GM04503 (cell line): ENCODE measurements around the gene ZNF697.
"Not testable (repeated sequence)": the region's sequence is repeated elsewhere in the genome, so short reads cannot be mapped to it uniquely, and the experiment has no call there.

ENCODE experiments used
- DNase-seq: peaks from one replicate; pipeline ENCODE4 v3.0.0-alpha.2; 2012; ENCODE audit warnings: low read depth

Gene ZNF697

DNA sequence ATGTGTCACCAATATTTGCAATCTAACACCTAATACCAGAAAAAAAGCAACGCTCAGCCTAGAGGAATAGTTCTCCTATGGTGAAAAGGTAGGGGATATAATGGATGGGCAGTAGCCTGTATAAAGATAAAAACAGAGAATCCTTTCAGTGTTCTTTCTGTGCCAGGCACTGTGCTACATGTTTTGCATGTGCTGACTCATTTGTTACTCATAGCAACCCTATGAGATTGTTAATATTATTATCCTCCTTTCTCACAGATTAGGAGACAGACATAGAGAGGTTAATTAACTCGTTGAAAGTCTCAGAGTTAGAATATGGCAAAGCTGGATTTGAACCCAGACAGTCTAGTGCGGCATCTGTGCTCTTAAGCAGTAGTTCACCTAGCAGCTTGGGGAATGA is 45.3 kb downstream of the ZNF697 start:
- DNase-seq, result not testable (repeated sequence)

GRCh38 chr1:119602169-119602568 is 45.9 kb downstream of the ZNF697 start:
- DNase-seq, result no peak

- DNase-seq, result no peak
Measured at GRCh38 chr1:119600976-119601375, 47.1 kb downstream of the ZNF697 start.

GRCh38 chr1:119600561-119600960 is 47.5 kb downstream of the ZNF697 start:
- DNase-seq, result no peak

GRCh38 chr1:119595606-119596005 is 52.5 kb downstream of the ZNF697 start:
- DNase-seq, result no peak

DNA sequence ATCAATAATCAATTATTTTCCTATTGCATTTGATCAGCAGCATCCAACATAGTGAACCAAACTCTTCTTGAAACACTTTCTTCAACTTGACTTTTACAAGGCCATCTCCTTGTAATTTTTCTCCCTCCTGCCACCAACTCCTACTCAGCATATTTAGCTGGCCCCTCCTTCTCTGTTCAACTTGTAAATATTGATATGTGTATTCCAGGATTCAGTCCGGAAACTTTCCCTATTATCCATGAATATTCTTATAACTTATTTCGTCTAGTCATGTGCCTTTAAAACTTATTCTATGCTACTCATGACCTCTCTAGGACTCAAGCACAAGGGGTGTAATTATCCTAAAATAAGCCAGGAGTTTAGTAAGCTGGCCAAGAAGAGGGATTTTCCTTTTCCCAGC is 52.9 kb downstream of the ZNF697 start:
- DNase-seq, result no peak

GRCh38 chr1:119594376-119594775 is 53.7 kb downstream of the ZNF697 start:
- DNase-seq, result peak; percentile 49

- DNase-seq, result no peak
Measured at GRCh38 chr1:119593805-119594204, 54.3 kb downstream of the ZNF697 start.

DNA sequence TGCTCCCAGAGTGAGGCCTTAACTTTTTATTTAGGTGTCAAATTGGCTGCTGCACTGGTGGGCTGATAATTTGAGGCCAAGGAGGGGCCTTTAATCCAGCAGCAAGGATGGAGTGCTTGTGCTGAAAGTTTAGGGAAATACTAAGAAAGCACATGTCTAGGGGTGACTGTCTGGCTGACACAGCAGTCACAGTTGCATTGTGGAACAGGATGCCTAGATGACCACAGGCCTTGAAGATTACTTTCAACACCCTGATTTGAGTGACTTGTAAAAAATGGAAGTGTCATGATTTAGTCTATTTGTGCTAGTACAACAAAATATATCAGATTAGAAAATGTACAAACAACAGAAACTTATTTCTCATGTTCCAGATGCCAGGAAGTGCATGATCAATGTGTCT is 57.7 kb downstream of the ZNF697 start:
- no peak for DNase-seq

GRCh38 chr1:119588621-119589020 is 59.4 kb downstream of the ZNF697 start:
- no peak for DNase-seq

GRCh38 chr1:119587341-119587740 is 60.7 kb downstream of the ZNF697 start:
- DNase-seq, result no peak

DNA sequence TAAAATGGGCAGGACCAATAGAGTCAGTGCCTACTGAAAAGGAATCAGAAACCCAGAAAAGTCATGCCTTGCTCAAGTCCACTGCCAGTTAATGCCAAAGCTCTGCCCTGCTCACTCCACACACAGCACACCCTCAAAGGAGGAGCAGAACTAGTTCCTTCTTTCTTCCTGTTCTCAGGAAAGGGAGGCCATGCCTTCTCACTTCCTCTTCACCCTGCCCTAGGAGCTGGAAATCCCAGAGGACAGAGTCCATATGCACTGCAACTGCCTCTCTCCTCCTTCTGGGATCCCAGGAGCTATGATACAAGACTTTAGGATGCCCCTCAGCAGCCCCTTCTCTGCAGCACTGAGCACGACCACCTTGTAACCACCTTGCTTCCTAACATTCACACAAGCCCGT is 62.3 kb downstream of the ZNF697 start:
- DNase-seq, result not testable (repeated sequence)

DNA sequence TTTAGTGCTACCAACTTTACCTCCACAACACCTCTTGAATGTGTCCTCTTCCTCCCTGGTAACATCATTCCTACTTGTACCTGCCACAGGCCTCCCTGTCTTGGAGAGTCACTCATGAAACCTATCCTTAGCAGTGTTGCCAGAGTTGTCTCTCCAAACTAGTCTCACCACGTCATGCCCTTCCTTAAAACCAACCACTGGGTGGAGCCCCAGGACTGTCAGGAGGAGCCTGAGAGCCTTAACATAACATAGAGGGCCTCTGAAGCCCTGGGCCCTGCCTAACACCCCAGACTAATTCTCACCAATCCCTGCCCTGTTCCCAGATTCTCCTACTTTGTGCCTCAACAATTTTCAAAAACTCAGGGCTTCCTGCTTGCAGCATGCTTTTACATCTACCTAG is 65.3 kb downstream of the ZNF697 start:
- no peak for DNase-seq

GRCh38 chr1:119581076-119581475 is 67.0 kb downstream of the ZNF697 start:
- DNase-seq, result not testable (repeated sequence)

DNA sequence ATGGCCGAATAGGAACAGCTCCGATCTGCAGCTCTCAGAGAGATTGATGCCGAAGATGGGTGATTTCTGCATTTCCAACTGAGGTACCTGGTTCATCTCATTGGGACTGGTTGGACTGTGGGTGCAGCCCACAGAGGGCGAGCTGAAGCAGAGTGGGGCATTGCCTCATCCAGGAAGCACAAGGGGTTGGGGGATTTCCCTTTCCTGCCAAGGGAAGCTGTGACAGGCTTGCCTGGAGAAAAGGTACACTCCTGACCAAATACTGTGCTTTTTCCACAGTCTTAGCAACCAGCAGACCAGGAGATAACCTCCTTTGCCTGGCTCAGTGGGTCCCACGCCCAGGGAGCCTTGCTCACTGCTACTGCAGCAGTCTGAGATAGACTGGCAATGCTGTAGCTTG is 74.2 kb downstream of the ZNF697 start:
- DNase-seq, result no peak

DNA sequence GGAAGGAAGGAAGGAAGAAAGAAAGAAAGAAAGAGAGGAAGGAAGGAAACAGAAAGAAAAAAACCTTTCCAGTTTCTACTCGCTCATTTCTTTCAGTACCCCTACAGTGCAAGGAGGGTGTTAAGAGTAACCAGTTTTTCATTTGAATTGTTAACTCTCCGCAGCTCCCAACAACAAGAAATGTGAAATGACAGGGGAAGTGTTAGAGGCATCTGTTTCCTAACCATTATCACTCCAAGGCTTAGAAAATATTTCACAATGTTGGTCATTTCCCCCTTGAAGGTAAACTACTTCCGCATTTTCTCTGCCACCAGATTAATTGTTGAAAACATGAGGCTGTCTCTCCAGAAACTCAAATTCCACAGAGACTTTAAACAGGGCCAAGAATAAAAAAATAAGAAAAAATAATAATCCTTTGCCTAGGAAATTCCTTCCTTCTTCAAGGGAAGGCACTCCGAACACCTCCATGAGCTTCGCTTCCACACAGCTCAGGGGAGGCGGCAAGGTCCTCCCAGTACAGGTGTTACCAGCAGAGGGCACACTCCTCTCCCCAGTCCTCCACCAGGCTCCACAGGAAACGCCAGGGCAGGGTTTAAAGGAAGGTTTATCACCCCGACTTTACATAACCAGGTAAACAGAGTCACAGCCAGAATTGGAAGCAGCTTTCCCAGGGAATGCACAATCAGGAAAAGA is 78.0 kb downstream of the ZNF697 start:
- DNase-seq, result not testable (repeated sequence)
